GM19463 (cell line): Measurements from ENCODE around the gene PRR23E.

Experiments used
- ATAC-seq: cut with Tn5 transposase; IDR thresholded peaks from one replicate; pipeline ENCODE4 v1.9.1; 2021; ENCODE audit warnings: mild to moderate bottlenecking, moderate library complexity; ENCODE audit not compliant: unreplicated experiment

PRR23E gene

GRCh38 chr3:127164615-127165014 lies 28.3 kb upstream of the PRR23E start:
- no peak for ATAC-seq

DNA sequence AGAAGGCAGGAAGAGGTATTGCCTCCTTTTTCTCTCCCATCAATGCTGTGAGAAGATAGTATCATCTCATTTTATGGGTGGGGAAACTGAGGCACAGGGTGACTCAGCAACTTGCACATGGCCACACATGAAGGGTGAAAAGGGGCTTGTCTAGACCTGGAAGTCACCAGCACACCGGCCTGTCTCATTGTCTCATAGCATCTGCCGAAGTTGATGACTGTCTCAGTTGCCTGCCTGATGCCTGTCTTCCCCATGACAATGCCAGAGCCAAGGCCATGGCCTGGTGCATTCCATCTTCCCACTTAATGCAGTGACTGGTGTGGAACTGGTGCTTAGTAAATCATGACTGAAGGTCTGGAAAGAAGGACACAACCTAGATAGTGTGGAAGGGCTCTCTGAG lies 27.9 kb upstream of the PRR23E start:
- no peak for ATAC-seq

DNA sequence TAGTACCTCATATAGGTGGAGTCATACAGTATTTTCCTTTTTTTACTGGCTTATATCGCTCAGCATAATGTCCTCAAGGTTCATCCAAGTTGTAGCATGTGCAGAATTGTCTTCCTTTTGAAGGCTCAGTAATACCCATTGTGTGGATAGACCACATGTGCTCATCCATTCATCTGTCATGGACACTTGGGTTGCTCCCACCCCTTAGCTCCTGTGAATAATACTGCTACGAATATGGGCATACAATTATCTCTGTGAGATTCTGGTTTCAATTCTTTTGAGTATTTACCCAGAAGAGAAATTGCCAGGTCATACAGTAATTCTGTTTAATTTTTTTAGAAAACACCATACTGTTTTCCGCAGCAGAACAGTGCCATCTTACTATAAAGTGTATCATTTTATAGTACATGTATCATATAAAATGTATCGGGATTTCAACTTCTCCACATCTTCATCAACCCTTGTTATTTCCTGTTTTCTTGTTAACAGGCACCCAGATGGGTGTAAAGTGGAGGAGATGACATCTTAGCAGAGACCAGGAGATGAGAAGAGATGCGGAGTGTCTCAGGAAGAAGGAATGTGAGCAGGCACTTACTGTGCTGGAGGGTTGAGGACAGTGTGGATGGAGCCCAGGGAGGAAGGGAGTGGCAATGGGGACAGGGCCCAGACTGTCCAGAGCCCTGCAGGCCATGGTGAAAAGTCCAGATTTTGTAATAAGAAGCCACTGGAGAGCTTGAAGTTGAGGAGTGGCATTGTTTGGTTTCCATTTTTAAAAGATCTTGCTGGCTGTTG lies 27.0 kb upstream of the PRR23E start:
- no peak for ATAC-seq

- ATAC-seq, result no peak
Observed at GRCh38 chr3:127166501-127167065, 26.3 kb upstream of the PRR23E start.

GRCh38 chr3:127167315-127168043 lies 25.5 kb upstream of the PRR23E start:
- no peak for ATAC-seq

GRCh38 chr3:127168271-127168670 lies 24.7 kb upstream of the PRR23E start:
- ATAC-seq, result no peak

- no peak for ATAC-seq
Observed at GRCh38 chr3:127170814-127171213, 22.1 kb upstream of the PRR23E start.

DNA sequence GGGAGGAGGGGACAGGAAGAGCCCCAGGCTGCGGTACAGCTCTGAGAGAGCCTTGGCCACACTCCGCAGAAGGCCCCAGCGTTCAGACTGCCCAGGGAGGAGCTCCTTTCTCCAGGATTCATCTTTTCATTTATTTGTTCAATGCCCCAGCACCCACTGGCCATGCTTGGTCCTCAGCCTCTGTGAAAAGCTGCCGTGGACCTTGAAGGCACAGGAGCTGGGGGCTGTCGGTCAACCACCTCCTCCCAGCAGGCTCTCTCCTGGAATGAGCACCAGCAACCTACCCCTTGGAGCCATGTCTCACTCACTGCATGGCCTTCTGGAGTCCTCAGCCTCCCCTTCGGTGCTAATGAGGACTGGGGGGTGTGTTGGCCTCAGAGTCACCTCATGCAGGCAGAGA lies 21.6 kb upstream of the PRR23E start:
- ATAC-seq, result no peak

- ATAC-seq, result no peak
Observed at GRCh38 chr3:127171721-127172120, 21.2 kb upstream of the PRR23E start.

DNA sequence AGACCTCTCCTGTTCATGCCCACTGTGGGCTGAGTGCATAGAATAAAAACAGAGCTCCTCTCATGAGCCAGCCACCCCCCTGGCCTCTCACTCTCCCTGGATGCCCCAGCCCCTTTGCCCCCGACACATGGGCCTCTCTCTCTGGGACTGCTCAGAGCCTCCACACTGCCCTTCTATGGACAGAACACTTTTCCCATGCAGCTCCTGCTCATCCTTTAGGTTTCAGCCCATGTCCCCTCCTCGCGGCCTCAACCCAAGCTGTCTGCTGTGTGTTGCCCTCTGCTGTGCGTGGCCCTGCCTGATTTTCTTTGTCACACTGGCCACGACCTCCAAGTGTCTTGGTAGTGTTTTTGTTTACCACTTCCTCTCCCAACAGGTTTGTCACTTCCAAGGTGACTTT lies 20.7 kb upstream of the PRR23E start:
- no peak for ATAC-seq

DNA sequence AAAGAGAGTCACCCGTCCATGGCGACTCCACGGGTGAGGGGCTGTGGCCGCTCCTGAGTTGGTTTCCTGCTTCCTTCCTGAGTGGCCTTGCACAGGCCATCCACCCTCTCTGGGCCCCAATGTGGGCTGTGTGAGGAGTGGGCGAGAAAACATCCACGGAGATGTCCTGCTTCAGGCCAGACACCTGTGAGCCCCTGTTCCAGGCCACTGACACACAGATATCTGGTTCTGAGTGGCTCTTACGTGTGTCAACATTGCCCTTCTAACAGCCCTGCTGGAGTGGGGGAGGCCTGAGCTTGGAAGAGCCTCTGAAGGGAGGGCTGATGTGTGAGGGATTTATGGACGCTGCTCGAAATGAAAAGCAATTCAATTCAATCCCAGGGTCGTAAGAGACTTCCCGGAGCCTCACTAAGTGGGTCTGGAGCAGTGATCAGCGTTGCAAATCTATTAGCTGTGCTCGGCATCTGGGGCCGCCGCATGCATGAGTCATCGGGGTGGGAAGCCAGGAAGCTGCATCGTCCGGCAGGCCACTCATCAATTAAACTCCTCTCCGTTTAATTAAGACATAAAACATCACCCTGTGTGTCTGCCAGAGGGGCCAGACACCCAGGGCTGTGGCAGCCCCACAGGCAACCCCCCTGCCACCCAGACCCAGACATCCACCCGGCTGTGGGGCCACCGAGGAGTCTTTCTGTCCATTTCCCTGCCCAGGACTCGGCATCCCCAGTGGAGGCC lies 20.0 kb upstream of the PRR23E start:
- ATAC-seq, result no peak

DNA sequence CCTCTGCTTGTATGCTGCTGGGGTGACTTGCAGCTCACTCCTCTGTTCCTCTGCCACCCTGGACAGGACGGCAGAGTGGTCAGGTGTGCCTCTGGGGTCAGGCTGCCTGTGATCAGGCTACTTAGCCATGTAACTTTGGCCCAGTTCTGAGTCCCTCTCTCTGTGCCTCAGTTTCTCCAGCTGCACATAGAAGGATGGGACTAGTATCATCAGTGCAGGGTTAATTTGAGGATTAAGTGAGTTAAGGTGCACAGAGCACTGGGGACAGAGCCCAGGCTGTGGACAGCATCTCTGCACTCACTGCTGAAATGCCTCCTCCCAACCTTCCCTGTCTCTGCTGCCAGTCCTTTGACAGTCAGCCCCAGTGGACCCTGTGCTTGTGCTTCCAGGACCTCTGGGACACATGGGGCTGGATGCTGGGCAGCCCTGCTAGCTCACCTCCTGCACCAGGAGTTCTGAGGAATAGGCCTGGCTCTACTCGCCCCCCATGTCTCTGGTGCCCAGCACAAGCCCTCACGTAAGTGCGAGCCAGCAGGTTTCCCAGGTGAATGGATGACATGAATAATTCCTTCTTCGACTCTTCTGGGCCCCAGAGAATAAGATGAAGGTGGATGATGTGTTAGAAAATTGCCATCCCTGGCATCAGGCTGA lies 19.3 kb upstream of the PRR23E start:
- ATAC-seq, result no peak

DNA sequence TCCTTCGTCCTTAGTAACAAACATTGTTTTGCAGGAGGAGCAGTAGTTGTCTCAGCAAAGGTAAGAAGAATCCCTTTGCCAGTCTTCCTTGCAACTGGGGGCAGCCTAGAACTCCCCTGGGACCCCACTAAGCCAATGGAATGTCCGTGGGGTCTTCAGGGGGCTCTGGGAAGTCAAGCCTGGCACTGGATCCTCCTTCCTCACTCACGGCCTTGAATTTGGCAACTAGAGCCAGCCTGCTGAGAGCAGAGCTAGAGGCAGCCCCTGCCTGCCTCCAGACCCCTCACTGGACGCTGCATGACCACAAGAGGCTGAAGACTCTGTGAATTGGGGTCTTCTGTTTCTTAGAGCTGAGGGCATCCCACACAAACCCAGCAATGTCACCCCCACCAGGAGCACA lies 18.6 kb upstream of the PRR23E start:
- no peak for ATAC-seq

DNA sequence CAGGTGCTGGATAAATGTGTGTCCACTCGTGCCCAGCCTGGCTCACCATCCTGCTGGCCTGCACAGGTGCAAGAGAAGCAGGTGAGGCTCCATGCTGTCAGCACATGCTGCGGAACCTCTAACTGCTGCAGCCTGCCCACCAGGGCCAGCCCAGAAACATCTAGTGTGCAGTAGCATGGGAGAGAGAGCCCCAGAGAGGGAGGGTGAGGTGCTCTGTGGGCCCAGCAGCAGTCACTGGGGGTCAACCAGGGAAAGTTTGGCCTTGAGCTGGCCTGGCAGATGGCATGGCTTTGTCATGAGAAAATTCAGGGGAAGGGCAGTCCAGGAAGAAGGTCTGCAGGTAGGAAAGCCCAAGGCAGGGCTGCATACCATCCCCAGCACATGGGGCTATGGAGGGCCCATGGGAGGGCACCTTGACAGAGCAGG lies 18.2 kb upstream of the PRR23E start:
- ATAC-seq, result no peak

DNA sequence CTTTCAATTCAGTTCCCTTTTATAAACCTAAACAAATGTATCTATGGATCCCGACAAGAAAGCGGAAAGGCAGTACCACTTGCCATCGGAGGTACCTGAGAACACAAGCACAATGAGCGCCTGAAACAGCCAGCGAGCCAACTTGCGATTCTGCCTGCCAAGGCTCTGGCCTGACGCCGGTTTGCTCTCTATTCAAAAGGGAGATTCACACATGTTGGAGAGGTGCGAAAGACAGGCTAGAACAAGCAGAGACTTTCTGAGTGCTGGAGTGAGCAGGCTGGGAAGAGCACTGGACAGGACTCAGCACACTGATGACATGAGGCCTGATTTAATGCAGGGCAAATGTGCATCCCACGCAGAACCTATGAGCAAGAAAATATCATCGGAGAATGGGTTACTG lies 17.7 kb upstream of the PRR23E start:
- no peak for ATAC-seq

- ATAC-seq, result no peak
Observed at GRCh38 chr3:127177226-127177625, 15.7 kb upstream of the PRR23E start.

DNA sequence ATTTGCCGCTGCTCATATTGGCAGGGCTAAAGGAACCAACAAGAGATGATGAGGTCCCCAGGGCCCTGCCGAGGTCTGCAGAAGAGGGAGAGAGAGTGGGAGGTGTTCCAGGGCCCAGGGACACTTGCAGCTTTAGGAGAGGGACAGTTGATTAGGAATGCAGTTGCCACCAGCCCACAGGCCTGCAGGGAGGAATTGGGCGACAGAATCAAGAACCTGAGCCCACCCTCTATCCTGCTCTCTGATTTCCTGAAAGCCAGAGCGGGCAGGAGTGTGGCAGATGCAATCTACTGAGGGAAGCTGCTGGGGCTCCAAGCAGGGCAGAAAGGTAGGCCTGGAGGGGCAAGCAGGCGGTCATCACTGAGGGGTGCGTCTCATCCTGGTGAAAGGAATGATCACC lies 12.1 kb upstream of the PRR23E start:
- no peak for ATAC-seq

GRCh38 chr3:127182431-127182830 lies 10.5 kb upstream of the PRR23E start:
- no peak for ATAC-seq

GRCh38 chr3:127182848-127183714 lies 9.8 kb upstream of the PRR23E start:
- no peak for ATAC-seq
